ENCODE data around the gene DNER. TPM values are rescaled to one million over a fixed set of nuclear protein-coding genes. Genes with fewer than 3 reads are reported as not detected.

Gene DNER
- total and polyA plus RNA-seq, 10 of the 15 experiments (the other 5 are each of a cell fraction or from before 2014, with no cell fraction given): 0.04 to 0.08 (median 0.07) TPM; not detected in 7

DNA sequence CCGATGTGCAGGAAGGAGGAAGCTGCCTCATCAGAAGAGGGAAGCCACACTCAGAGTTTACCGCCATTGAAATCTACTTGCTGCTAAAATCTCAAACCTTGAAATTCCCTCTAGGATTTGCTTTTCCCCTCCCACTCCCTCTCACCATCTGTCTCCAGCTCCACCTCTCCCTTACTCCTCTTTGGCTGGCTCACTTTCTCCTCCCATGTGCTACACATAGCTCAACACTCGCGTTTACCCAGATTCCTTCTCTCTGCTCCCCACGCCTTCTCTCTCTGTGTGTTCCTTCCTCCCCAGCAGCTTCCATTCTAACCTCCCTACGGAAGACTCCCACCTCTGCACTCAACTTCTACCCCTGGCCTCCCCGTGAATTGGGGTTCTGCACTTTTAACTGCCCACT lies 143.1 kb downstream of the DNER start:
- no peak overlapping the region for H2AFZ ChIP-seq (ENCODE audit: control insufficient read depth, low read depth, low read length)
- SMC1A ChIA-PET (ENCODE audit: uncharacterized antibody, unreplicated experiment): interaction anchor here (1.2 kb wide), 1 partner anchor 12 kb away, joined by 3 read pairs; no protein-coding TSS in a partner anchor
- TF ChIP-seq WRNIP1 (IDR thresholded peaks at IDR 0.05; ENCODE audit: borderline replicate concordance, low read depth, low read length) (no peak), SIN3A (IDR thresholded peaks at IDR 0.05; ENCODE audit: low read depth, low read length) (no peak), IRF3 (IDR thresholded peaks at IDR 0.05) (no peak), RB1 (IDR thresholded peaks at IDR 0.05; ENCODE audit: borderline replicate concordance) (no peak), RCOR1 (conservative IDR thresholded peaks at IDR 0.05; ENCODE audit: low read depth, low read length) (no peak), MYC (IDR thresholded peaks at IDR 0.05; ENCODE audit: insufficient read depth, insufficient read length, insufficient replicate concordance, low read length, severe bottlenecking) (no peak), TCF7 (IDR thresholded peaks at IDR 0.05; ENCODE audit: borderline replicate concordance) (no peak), ZBTB11 (CRISPR knock-in tag; IDR thresholded peaks at IDR 0.05) (no peak), RUNX3 (IDR thresholded peaks at IDR 0.05; ENCODE audit: low read length) (no peak), TCF12 (IDR thresholded peaks at IDR 0.05; ENCODE audit: low read depth, low read length) (no peak), IKZF2 (IDR thresholded peaks at IDR 0.05) (no peak), BMI1 (IDR thresholded peaks at IDR 0.05; ENCODE audit: borderline replicate concordance) (no peak)
- TF ChIP-seq, protein P1, sequence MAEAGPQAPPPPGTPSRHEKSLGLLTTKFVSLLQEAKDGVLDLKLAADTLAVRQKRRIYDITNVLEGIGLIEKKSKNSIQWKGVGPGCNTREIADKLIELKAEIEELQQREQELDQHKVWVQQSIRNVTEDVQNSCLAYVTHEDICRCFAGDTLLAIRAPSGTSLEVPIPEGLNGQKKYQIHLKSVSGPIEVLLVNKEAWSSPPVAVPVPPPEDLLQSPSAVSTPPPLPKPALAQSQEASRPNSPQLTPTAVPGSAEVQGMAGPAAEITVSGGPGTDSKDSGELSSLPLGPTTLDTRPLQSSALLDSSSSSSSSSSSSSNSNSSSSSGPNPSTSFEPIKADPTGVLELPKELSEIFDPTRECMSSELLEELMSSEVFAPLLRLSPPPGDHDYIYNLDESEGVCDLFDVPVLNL (IDR thresholded peaks at IDR 0.05; ENCODE audit: low read depth, low read length): no peak
- intact Hi-C loops (cut with micrococcal nuclease; ENCODE audit: unreplicated experiment): no loop called here
- RAD21 ChIA-PET (ENCODE audit: unreplicated experiment): no interaction called here
- 39% methylated on average over 7 of the region's 7 CpGs for WGBS (ENCODE audit: insufficient coverage, insufficient replicate concordance, low lambda C conversion rate, missing lambda C conversion rate)
- POLR2A ChIA-PET: no interaction called here
- H3K27ac ChIP-seq (ENCODE audit: control insufficient read depth, insufficient read depth): no peak overlapping the region
- BruUV-seq (replicated peaks): no TSS peak
- FAIRE-seq: no peak
- no peaks in the 10 kb centered on the region for H3K9me3 ChIP-seq (replicated peaks; ENCODE audit: control insufficient read depth, insufficient read depth, low read length)
- ATAC-seq: no peak
- no peak for DNase-seq (ENCODE audit: low read depth, low spot score)
- in situ Hi-C loops (cut with MboI): no loop called here
- no peaks in the 10 kb centered on the region for H3K27me3 ChIP-seq (replicated peaks in 1 of 2; ENCODE audit: control insufficient read depth in 2 of 2, insufficient read depth in 2 of 2, low read length in 1 of 2)
- H3K4me2 ChIP-seq (ENCODE audit: control insufficient read depth, insufficient read depth): no peak overlapping the region
- H4K20me1 ChIP-seq (ENCODE audit: control insufficient read depth, insufficient read depth): no peaks in the 10 kb centered on the region
- no peak overlapping the region for H3K4me3 ChIP-seq
- H3K79me2 ChIP-seq (ENCODE audit: control insufficient read depth, insufficient read depth, low read length): no peaks in the 10 kb centered on the region
- CTCF ChIA-PET: interaction anchor here (1.3 kb wide), 1 partner anchor 10 kb away, joined by 3 read pairs; no protein-coding TSS in a partner anchor
- no peak overlapping the region for H3K9ac ChIP-seq (ENCODE audit: control insufficient read depth, insufficient read depth, low read length)
- no peaks in the 10 kb centered on the region for H3K36me3 ChIP-seq (ENCODE audit: control insufficient read depth in 2 of 2, insufficient read depth in 2 of 2, low read length in 1 of 2)
- no peaks in the 10 kb centered on the region for H3K4me1 ChIP-seq (ENCODE audit: control insufficient read depth, insufficient read depth, low read length)
